ENCODE results near the gene TBX4. TPM values are rescaled to one million over a fixed set of nuclear protein-coding genes. Genes with fewer than 3 reads are reported as not detected.

The TBX4 gene
- total RNA-seq, 1 experiment from 2014 or later, result not detected

GRCh38 chr17:61487161-61487988, 35.2 kb downstream of the TBX4 start:
- no peak overlapping the region for H4K8ac ChIP-seq (replicated peaks; ENCODE audit: insufficient read length, low read depth, low read length)
- H2BK5ac ChIP-seq (ENCODE audit: insufficient read length, low read length), result no peak overlapping the region
- Mint-ChIP-seq H3K9me3 (no peaks in the 10 kb centered on the region), H3K4me1 (peaks cover 10 to 19% of the 10 kb centered on the region in 2 experiments), H3K4me3 (no peak overlapping the region), H3K27ac (no peak overlapping the region), H3K36me3 (ENCODE audit: insufficient read depth in 1 of 3, low read depth in 3 of 3) (no peaks in the 10 kb centered on the region), H3K27me3 (ENCODE audit: low read depth) (peaks cover 4% of the 10 kb centered on the region)
- no peaks in the 10 kb centered on the region; the same call in 1 of the 2 replicates for H3K4me1 ChIP-seq (ENCODE audit: insufficient read depth, low read length)
- no peaks in the 10 kb centered on the region for H3K27me3 ChIP-seq (ENCODE audit: insufficient read depth, low read length)
- H2BK12ac ChIP-seq (ENCODE audit: insufficient read length, low read depth, low read length), result no peak overlapping the region
- TF ChIP-seq, protein P1, sequence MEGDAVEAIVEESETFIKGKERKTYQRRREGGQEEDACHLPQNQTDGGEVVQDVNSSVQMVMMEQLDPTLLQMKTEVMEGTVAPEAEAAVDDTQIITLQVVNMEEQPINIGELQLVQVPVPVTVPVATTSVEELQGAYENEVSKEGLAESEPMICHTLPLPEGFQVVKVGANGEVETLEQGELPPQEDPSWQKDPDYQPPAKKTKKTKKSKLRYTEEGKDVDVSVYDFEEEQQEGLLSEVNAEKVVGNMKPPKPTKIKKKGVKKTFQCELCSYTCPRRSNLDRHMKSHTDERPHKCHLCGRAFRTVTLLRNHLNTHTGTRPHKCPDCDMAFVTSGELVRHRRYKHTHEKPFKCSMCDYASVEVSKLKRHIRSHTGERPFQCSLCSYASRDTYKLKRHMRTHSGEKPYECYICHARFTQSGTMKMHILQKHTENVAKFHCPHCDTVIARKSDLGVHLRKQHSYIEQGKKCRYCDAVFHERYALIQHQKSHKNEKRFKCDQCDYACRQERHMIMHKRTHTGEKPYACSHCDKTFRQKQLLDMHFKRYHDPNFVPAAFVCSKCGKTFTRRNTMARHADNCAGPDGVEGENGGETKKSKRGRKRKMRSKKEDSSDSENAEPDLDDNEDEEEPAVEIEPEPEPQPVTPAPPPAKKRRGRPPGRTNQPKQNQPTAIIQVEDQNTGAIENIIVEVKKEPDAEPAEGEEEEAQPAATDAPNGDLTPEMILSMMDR (conservative IDR thresholded peaks at IDR 0.05), result no peak
- H3K23me2 ChIP-seq (ENCODE audit: insufficient read length, low read depth, low read length, poor library complexity, severe bottlenecking), result peaks cover 3% of the 10 kb centered on the region
- no peaks in the 10 kb centered on the region for H4K20me1 ChIP-seq (ENCODE audit: control insufficient read depth, insufficient read depth, insufficient read length)
- H3K14ac ChIP-seq (ENCODE audit: insufficient read depth, low read length), result no peak overlapping the region
- no peak overlapping the region for H4K91ac ChIP-seq (ENCODE audit: insufficient read length, low read depth, low read length)
- H2BK15ac ChIP-seq (ENCODE audit: low read depth, low read length), result no peak overlapping the region
- no peak overlapping the region for H3K27ac ChIP-seq (ENCODE audit: insufficient read length, low read depth, low read length)
- no peaks in the 10 kb centered on the region for H3K79me1 ChIP-seq (ENCODE audit: insufficient read depth, low read depth, low read length, poor library complexity, severe bottlenecking)
- no peak overlapping the region for H3K56ac ChIP-seq (ENCODE audit: insufficient read length, low read depth, low read length)
- H3K79me2 ChIP-seq (ENCODE audit: insufficient read depth, low read length), result no peaks in the 10 kb centered on the region
- WGBS (ENCODE audit: extremely low coverage, insufficient read length, low lambda C conversion rate), result no CpG with 5 or more reads among the region's 28 CpGs
- no peak overlapping the region for H2BK120ac ChIP-seq (ENCODE audit: low read depth, low read length, poor library complexity, severe bottlenecking)
- no peak overlapping the region for H4K5ac ChIP-seq (ENCODE audit: insufficient read length, low read depth, low read length)
- H3K9me3 ChIP-seq (ENCODE audit: control insufficient read depth, low read depth, low read length), result no peaks in the 10 kb centered on the region
- DNase-seq, result no peak
- H3K9ac ChIP-seq (ENCODE audit: extremely low read depth, insufficient read length, low read length), result no peak overlapping the region
- no peak overlapping the region for H2AFZ ChIP-seq (ENCODE audit: low read length)
- H3K23ac ChIP-seq (ENCODE audit: insufficient read length, low read depth, low read length), result no peak overlapping the region
- H3K18ac ChIP-seq (ENCODE audit: insufficient read length, low read depth, low read length), result no peak overlapping the region
- H3T11ph ChIP-seq (ENCODE audit: low read length), result no peak overlapping the region
- no peak overlapping the region for H2AK5ac ChIP-seq (ENCODE audit: insufficient read length, low read length)
- no peak overlapping the region for H3K4ac ChIP-seq (ENCODE audit: low read depth, low read length)
- no peak overlapping the region for H2BK20ac ChIP-seq (ENCODE audit: low read depth, low read length, poor library complexity, severe bottlenecking)
- H3K4me2 ChIP-seq (ENCODE audit: insufficient read depth, insufficient read length, low read length), result no peak overlapping the region

Measured in H9 (cell line).